K562 (cell line): ENCODE data around the gene SHISA6. TPM values are rescaled to one million over a fixed set of nuclear protein-coding genes. Genes with fewer than 3 reads are reported as not detected.

Experiments used
- ATAC-seq: fragments of 200-7000 bp; cut with Tn5 transposase; 3 replicates; pipeline ENCODE4 v1.9.1; 2020; ENCODE audit warnings: moderate library complexity
- BruUV-seq: library from RNA; stranded (reverse); fragments of 400-500 nt; replicated peaks from 2 replicates; lab custom pipeline; 2021; lab: Mats Ljungman, UMichigan
- CTCF ChIA-PET: fragments of 300-600 bp; formaldehyde crosslinking; extraction: SDS; loops from one replicate; lab custom pipeline; 2021; ENCODE audit warnings: low intra/inter-chr PET ratio; lab: Yijun Ruan, JAX
- POLR2A ChIA-PET: fragments of 300-600, 350-650 bp; sonication (Branson Sonifier 250); formaldehyde crosslinking; extraction: SDS; loops from one replicate; lab custom pipeline; 2021; ENCODE audit warnings: antibody characterized with exemption, inconsistent platforms; lab: Yijun Ruan, JAX
- DNase-seq, 4 experiments: peaks; one replicate each; pipeline versions ENCODE4 v3.0.0 to v3.0.0-alpha.2; 2011 to 2018; ENCODE audit warnings: low spot score in 3 of 4, mixed read lengths in 3 of 4; ENCODE audit errors: extremely low read depth in 1 of 4
- FAIRE-seq: peaks from 2 replicates; lab custom pipeline; 2011; peaks lifted over from hg19 to GRCh38; lab: Jason Lieb, UNC
- H2AFZ ChIP-seq: 2 replicates; pipeline ENCODE4 v1.6.0; 2011; ENCODE audit warnings: low read depth, low read length, control low read depth, inconsistent platforms
- H3K27ac ChIP-seq: fragments of 200-600 bp; 3 replicates; pipeline ENCODE4 v1.8.0; 2011; ENCODE audit warnings: low read depth, mild to moderate bottlenecking, control low read depth, inconsistent platforms, low read length, moderate library complexity, mixed read lengths; ENCODE audit errors: extremely low read depth
- H3K27me3 ChIP-seq, 2 experiments: fragments of 300-600 bp in 1 of 2; 2 replicates in 1 of 2; 3 replicates in 1 of 2; pipeline versions ENCODE4 v1.6.0 to v1.8.0; 2011; ENCODE audit warnings: inconsistent platforms in 2 of 2, low read length in 2 of 2, mild to moderate bottlenecking in 1 of 2, mixed read lengths in 1 of 2, moderate library complexity in 1 of 2; ENCODE audit not compliant: control insufficient read depth in 2 of 2, insufficient read depth in 2 of 2
- H3K36me3 ChIP-seq: fragments of 300-600 bp; 3 replicates; pipeline ENCODE4 v1.8.0; 2011; ENCODE audit warnings: mild to moderate bottlenecking, low read length, inconsistent platforms; ENCODE audit not compliant: control insufficient read depth, insufficient read depth
- H3K4me1 ChIP-seq, 2 experiments: fragments of 200-600 bp in 1 of 2; replicated peaks in 1 of 2; 2 replicates in 1 of 2; 3 replicates in 1 of 2; pipeline versions ENCODE4 v1.5.1 to v1.8.0; 2011; ENCODE audit warnings: inconsistent platforms in 2 of 2, low read length in 2 of 2, mild to moderate bottlenecking in 1 of 2, mixed read lengths in 1 of 2, moderate library complexity in 1 of 2; ENCODE audit not compliant: control insufficient read depth in 2 of 2, insufficient read depth in 2 of 2
- H3K4me2 ChIP-seq: 2 replicates; pipeline ENCODE4 v1.6.1; 2011; ENCODE audit warnings: low read length, control low read depth, inconsistent platforms, mixed read lengths; ENCODE audit not compliant: insufficient read depth
- H3K4me3 ChIP-seq: fragments of 200-600 bp; sonication (generic), shearing (Covaris generic); 2 replicates; pipeline ENCODE4 v1.5.1; 2016; ENCODE audit warnings: control low read depth, inconsistent platforms
- H3K79me2 ChIP-seq: fragments of 200-600 bp; 3 replicates; pipeline ENCODE4 v1.8.0; 2011; ENCODE audit warnings: low read length, inconsistent platforms; ENCODE audit not compliant: control insufficient read depth, insufficient read depth
- H3K9ac ChIP-seq, 2 experiments: 2 replicates each; pipeline versions ENCODE4 v1.6.0 to v1.6.1; 2011; ENCODE audit warnings: low read depth in 2 of 2, low read length in 2 of 2, control low read depth in 1 of 2, inconsistent platforms in 1 of 2, mild to moderate bottlenecking in 1 of 2, mixed read lengths in 1 of 2; ENCODE audit not compliant: insufficient read depth in 1 of 2
- H3K9me1 ChIP-seq: one replicate; pipeline ENCODE4 v1.6.0; 2011; ENCODE audit warnings: inconsistent platforms, mild to moderate bottlenecking, low read length, moderate library complexity; ENCODE audit not compliant: control insufficient read depth, insufficient read depth
- H3K9me3 ChIP-seq: replicated peaks from 2 replicates; pipeline ENCODE4 v1.5.1; 2011; ENCODE audit warnings: low read depth, low read length, inconsistent platforms; ENCODE audit not compliant: control insufficient read depth, insufficient read depth
- H4K20me1 ChIP-seq: replicated peaks from 2 replicates; pipeline ENCODE4 v1.6.1; 2011; ENCODE audit warnings: low read length, inconsistent platforms, mixed read lengths; ENCODE audit not compliant: control insufficient read depth, insufficient read depth
- DNMT1 ChIP-seq: fragments of 450-650 bp; IDR thresholded peaks from 2 replicates; pipeline ENCODE4 v1.6.1; 2016; ENCODE audit warnings: antibody characterized with exemption, mild to moderate bottlenecking
- PRMT5 ChIP-seq: sonication (generic); formaldehyde crosslinking; IDR thresholded peaks from 2 replicates; pipeline ENCODE4 v1.5.0; 2020; ENCODE audit warnings: missing genetic modification reagents
- ZNF717 ChIP-seq: fragments of 250-450 bp; sonication (Bioruptor Pico); IDR thresholded peaks from 2 replicates; pipeline ENCODE4 v1.5.0; 2021
- WGBS: fragments of 100-300 bp; shearing (Covaris generic); methylation state at CpG from one replicate; pipeline ENCODE4 v1.1.6; 2016; ENCODE audit warnings: low coverage, mixed read lengths; ENCODE audit not compliant: insufficient coverage; ENCODE audit errors: missing lambda C conversion rate; 5-methylcytosine and 5-hydroxymethylcytosine counted together
- in situ Hi-C: fragments of 300-500 bp; cut with MboI; formaldehyde crosslinking; loops from 4 replicates; pipeline ENCODE4 v1.15.0; 2018; ENCODE audit warnings: inconsistent platforms, mixed read lengths
- intact Hi-C: fragments of 100-400 bp; cut with micrococcal nuclease; formaldehyde crosslinking; loops from 2 replicates; pipeline ENCODE4 v1.14.2; 2022
- polyA plus RNA-seq, 8 experiments: library from polyadenylated mRNA; depleted of rRNA in 4 of 8; stranded (reverse) in 5 of 8; unstranded in 3 of 8; fragments of >200 nt; fragmentation: Nextera tagmentation in 2 of 8; fragmentation: Illumina TruSeq in 1 of 8; extraction: Ambion mirVana in 2 of 8; extraction: Trizol in 1 of 8; gene quantifications; 2 replicates each; pipeline versions ENCODE4 v1.2.1 to v1.2.3, GENCODE V29; 2011 to 2014; ENCODE audit warnings: inconsistent platforms in 1 of 8, missing spikeins in 1 of 8
- total RNA-seq, 7 experiments: library from RNA; depleted of rRNA in 6 of 7; stranded (reverse); fragments of >200 nt in 6 of 7; fragmentation: Illumina TruSeq in 2 of 7; extraction: Trizol in 2 of 7; gene quantifications; 2 replicates each; pipeline versions ENCODE4 v1.2.1 to v1.2.3, GENCODE V29; 2011 to 2021; ENCODE audit warnings: low replicate concordance in 1 of 7
- TF ChIP-seq, protein P1 (sequence below), 2 experiments: IDR thresholded peaks; 2 replicates each; pipeline ENCODE4 v1.6.1; 2012; ENCODE audit warnings: improper control_type of control experiment in 2 of 2, low read depth in 2 of 2, low read length in 2 of 2, borderline replicate concordance in 1 of 2
- TF ChIP-seq, protein P2 (sequence below): fragments of 450-650 bp; IDR thresholded peaks from 2 replicates; pipeline ENCODE4 v1.6.1; 2018; ENCODE audit warnings: mild to moderate bottlenecking, low read depth; ENCODE audit not compliant: partially characterized antibody
- TF ChIP-seq, protein P3 (sequence below): sonication (generic); formaldehyde crosslinking; IDR thresholded peaks from 2 replicates; pipeline ENCODE4 v1.8.1; 2023; ENCODE audit warnings: missing genetic modification reagents, mild to moderate bottlenecking, borderline replicate concordance
- TF ChIP-seq, protein P4 (sequence below), 2 experiments: IDR thresholded peaks in 1 of 2; conservative IDR thresholded peaks in 1 of 2; 2 replicates each; pipeline ENCODE4 v1.6.1; 2016; ENCODE audit warnings: low read depth in 2 of 2, mild to moderate bottlenecking in 1 of 2, missing compliant biosample characterization in 1 of 2, missing genetic modification characterization in 1 of 2, moderate library complexity in 1 of 2
- TF ChIP-seq, protein P5 (sequence below): fragments of 450-650 bp; IDR thresholded peaks from 2 replicates; pipeline ENCODE4 v1.6.1; 2016; ENCODE audit warnings: missing biosample characterization, missing genetic modification characterization

Gene SHISA6
- total and polyA plus RNA-seq, 9 of the 15 experiments (the other 6 are each of a cell fraction or from before 2014, with no cell fraction given): not detected

DNA sequence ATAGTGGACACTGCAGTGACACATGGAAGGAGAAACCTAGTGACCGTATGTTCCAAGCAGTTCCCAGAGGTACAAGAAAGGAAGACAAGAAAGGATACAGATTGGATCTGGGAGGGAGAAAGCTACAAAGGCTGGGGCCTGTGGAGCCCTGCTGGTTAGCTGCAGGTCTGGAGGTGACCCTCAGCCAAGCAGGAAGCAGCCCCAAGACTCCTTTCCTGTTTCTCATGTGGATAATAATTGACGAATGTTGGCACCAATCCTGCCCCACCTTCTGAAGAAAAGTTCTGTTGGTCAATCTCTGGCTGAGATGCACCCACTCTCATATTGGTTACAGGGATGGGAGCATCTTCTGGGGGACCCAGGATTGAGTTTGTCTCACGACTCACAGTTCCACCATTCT, 99.8 kb downstream of the SHISA6 start:
- Histone ChIP-seq H3K9me1 (no peaks in the 10 kb centered on the region), H3K4me3 (no peak overlapping the region), H3K36me3 (no peaks in the 10 kb centered on the region), H2AFZ (no peak overlapping the region), H3K4me2 (no peak overlapping the region), H3K27me3 (no peaks in the 10 kb centered on the region), H3K79me2 (no peaks in the 10 kb centered on the region), H4K20me1 (no peaks in the 10 kb centered on the region), H3K4me1 (no peaks in the 10 kb centered on the region), H3K9ac (no peak overlapping the region), H3K9me3 (no peaks in the 10 kb centered on the region), H3K27ac (no peak overlapping the region)
- ChIA-PET CTCF (no interaction called here), POLR2A (no interaction called here)
- intact Hi-C loops (no loop called here), in situ Hi-C loops (no loop called here)
- no peak for ATAC-seq
- FAIRE-seq: no peak
- no peak for DNase-seq
- 0% methylated on average over 2 of the region's 3 CpGs for WGBS
- no TSS peak for BruUV-seq
- TF ChIP-seq, protein P1, sequence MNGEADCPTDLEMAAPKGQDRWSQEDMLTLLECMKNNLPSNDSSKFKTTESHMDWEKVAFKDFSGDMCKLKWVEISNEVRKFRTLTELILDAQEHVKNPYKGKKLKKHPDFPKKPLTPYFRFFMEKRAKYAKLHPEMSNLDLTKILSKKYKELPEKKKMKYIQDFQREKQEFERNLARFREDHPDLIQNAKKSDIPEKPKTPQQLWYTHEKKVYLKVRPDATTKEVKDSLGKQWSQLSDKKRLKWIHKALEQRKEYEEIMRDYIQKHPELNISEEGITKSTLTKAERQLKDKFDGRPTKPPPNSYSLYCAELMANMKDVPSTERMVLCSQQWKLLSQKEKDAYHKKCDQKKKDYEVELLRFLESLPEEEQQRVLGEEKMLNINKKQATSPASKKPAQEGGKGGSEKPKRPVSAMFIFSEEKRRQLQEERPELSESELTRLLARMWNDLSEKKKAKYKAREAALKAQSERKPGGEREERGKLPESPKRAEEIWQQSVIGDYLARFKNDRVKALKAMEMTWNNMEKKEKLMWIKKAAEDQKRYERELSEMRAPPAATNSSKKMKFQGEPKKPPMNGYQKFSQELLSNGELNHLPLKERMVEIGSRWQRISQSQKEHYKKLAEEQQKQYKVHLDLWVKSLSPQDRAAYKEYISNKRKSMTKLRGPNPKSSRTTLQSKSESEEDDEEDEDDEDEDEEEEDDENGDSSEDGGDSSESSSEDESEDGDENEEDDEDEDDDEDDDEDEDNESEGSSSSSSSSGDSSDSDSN (IDR thresholded peaks at IDR 0.05; ENCODE audit: borderline replicate concordance in 1 of 2, low read depth in 2 of 2, low read length in 2 of 2): no peak
- TF ChIP-seq PRMT5 (CRISPR knock-in tag) (no peak), DNMT1 (no peak), ZNF717 (no peak)
- TF ChIP-seq, protein P2, sequence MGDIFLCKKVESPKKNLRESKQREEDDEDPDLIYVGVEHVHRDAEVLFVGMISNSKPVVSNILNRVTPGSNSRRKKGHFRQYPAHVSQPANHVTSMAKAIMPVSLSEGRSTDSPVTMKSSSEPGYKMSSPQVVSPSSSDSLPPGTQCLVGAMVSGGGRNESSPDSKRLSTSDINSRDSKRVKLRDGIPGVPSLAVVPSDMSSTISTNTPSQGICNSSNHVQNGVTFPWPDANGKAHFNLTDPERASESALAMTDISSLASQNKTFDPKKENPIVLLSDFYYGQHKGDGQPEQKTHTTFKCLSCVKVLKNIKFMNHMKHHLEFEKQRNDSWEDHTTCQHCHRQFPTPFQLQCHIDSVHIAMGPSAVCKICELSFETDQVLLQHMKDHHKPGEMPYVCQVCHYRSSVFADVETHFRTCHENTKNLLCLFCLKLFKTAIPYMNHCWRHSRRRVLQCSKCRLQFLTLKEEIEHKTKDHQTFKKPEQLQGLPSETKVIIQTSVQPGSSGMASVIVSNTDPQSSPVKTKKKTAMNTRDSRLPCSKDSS: no peak
- TF ChIP-seq, protein P3, sequence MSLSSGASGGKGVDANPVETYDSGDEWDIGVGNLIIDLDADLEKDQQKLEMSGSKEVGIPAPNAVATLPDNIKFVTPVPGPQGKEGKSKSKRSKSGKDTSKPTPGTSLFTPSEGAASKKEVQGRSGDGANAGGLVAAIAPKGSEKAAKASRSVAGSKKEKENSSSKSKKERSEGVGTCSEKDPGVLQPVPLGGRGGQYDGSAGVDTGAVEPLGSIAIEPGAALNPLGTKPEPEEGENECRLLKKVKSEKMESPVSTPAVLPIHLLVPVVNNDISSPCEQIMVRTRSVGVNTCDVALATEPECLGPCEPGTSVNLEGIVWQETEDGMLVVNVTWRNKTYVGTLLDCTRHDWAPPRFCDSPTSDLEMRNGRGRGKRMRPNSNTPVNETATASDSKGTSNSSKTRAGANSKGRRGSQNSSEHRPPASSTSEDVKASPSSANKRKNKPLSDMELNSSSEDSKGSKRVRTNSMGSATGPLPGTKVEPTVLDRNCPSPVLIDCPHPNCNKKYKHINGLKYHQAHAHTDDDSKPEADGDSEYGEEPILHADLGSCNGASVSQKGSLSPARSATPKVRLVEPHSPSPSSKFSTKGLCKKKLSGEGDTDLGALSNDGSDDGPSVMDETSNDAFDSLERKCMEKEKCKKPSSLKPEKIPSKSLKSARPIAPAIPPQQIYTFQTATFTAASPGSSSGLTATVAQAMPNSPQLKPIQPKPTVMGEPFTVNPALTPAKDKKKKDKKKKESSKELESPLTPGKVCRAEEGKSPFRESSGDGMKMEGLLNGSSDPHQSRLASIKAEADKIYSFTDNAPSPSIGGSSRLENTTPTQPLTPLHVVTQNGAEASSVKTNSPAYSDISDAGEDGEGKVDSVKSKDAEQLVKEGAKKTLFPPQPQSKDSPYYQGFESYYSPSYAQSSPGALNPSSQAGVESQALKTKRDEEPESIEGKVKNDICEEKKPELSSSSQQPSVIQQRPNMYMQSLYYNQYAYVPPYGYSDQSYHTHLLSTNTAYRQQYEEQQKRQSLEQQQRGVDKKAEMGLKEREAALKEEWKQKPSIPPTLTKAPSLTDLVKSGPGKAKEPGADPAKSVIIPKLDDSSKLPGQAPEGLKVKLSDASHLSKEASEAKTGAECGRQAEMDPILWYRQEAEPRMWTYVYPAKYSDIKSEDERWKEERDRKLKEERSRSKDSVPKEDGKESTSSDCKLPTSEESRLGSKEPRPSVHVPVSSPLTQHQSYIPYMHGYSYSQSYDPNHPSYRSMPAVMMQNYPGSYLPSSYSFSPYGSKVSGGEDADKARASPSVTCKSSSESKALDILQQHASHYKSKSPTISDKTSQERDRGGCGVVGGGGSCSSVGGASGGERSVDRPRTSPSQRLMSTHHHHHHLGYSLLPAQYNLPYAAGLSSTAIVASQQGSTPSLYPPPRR (CRISPR knock-in tag): no peak
- TF ChIP-seq, protein P4, sequence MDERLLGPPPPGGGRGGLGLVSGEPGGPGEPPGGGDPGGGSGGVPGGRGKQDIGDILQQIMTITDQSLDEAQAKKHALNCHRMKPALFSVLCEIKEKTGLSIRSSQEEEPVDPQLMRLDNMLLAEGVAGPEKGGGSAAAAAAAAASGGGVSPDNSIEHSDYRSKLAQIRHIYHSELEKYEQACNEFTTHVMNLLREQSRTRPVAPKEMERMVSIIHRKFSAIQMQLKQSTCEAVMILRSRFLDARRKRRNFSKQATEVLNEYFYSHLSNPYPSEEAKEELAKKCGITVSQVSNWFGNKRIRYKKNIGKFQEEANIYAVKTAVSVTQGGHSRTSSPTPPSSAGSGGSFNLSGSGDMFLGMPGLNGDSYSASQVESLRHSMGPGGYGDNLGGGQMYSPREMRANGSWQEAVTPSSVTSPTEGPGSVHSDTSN (CRISPR knock-in tag; IDR thresholded peaks at IDR 0.05; ENCODE audit: low read depth): no peak
- TF ChIP-seq, protein P4 (tag; conservative IDR thresholded peaks at IDR 0.05; ENCODE audit: low read depth): no peak
- TF ChIP-seq, protein P5, sequence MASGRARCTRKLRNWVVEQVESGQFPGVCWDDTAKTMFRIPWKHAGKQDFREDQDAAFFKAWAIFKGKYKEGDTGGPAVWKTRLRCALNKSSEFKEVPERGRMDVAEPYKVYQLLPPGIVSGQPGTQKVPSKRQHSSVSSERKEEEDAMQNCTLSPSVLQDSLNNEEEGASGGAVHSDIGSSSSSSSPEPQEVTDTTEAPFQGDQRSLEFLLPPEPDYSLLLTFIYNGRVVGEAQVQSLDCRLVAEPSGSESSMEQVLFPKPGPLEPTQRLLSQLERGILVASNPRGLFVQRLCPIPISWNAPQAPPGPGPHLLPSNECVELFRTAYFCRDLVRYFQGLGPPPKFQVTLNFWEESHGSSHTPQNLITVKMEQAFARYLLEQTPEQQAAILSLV (tag): no peak
